Gastrocnemius medialis (tissue), 4 donors: ENCODE results near the gene TBL1XR1.

Experiments
- POLR2A ChIP-seq, 2 donors: fragments of 450-650 bp; IDR thresholded peaks; one replicate each; pipeline ENCODE4 v1.6.1; 2017; ENCODE audit warnings: antibody characterized with exemption in 2 of 2, mild to moderate bottlenecking in 2 of 2, moderate library complexity in 2 of 2
- TF ChIP-seq, protein P1 (sequence below), 5 experiments: fragments of 450-650 bp in 3 of 5; fragments of 200-600 bp in 2 of 5; sonication (generic) in 2 of 5; IDR thresholded peaks in 4 of 5; conservative IDR thresholded peaks in 1 of 5; 1 replicate in 4 of 5; 2 replicates in 1 of 5; pipeline ENCODE4 v1.5.1; 2016 to 2019; ENCODE audit warnings: antibody characterized with exemption in 5 of 5, mild to moderate bottlenecking in 3 of 5, moderate library complexity in 3 of 5

GRCh38 chr3:177196456-177197040, 734 bp downstream of the TBL1XR1 start:
- TF ChIP-seq, protein P1, sequence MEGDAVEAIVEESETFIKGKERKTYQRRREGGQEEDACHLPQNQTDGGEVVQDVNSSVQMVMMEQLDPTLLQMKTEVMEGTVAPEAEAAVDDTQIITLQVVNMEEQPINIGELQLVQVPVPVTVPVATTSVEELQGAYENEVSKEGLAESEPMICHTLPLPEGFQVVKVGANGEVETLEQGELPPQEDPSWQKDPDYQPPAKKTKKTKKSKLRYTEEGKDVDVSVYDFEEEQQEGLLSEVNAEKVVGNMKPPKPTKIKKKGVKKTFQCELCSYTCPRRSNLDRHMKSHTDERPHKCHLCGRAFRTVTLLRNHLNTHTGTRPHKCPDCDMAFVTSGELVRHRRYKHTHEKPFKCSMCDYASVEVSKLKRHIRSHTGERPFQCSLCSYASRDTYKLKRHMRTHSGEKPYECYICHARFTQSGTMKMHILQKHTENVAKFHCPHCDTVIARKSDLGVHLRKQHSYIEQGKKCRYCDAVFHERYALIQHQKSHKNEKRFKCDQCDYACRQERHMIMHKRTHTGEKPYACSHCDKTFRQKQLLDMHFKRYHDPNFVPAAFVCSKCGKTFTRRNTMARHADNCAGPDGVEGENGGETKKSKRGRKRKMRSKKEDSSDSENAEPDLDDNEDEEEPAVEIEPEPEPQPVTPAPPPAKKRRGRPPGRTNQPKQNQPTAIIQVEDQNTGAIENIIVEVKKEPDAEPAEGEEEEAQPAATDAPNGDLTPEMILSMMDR (IDR thresholded peaks at IDR 0.05 in 4 of 5, conservative IDR thresholded peaks at IDR 0.05 in 1 of 5) = no peak
- TF ChIP-seq POLR2A (IDR thresholded peaks at IDR 0.05) = no peak
